GM12878 (cell line): Measurements from ENCODE around the gene OSBP. TPM values are rescaled to one million over a fixed set of nuclear protein-coding genes. Genes with fewer than 3 reads are reported as not detected.

Experiments used
- CHD2 ChIP-seq: IDR thresholded peaks from 2 replicates; pipeline ENCODE4 v1.6.1; 2011; ENCODE audit warnings: low read depth, low read length, improper control_type of control experiment, borderline replicate concordance
- EGR1 ChIP-seq, 2 experiments: IDR thresholded peaks; 1 replicate in 1 of 2; 2 replicates in 1 of 2; pipeline ENCODE4 v1.6.1; 2011 to 2012; ENCODE audit warnings: low read depth in 2 of 2, low read length in 2 of 2, borderline replicate concordance in 1 of 2, mild to moderate bottlenecking in 1 of 2, moderate library complexity in 1 of 2
- ETV6 ChIP-seq, 2 experiments: fragments of 450-650 bp in 1 of 2; IDR thresholded peaks in 1 of 2; conservative IDR thresholded peaks in 1 of 2; 2 replicates each; pipeline ENCODE4 v1.6.1; 2014; ENCODE audit warnings: antibody characterized with exemption in 1 of 2, borderline replicate concordance in 1 of 2, low read depth in 1 of 2, mild to moderate bottlenecking in 1 of 2, moderate library complexity in 1 of 2
- GABPA ChIP-seq: IDR thresholded peaks from 2 replicates; pipeline ENCODE4 v1.6.1; 2014; ENCODE audit warnings: antibody characterized with exemption, low read depth, mild to moderate bottlenecking, inconsistent platforms
- GATAD2B ChIP-seq: fragments of 450-650 bp; conservative IDR thresholded peaks from 2 replicates; pipeline ENCODE4 v1.6.1; 2017; ENCODE audit warnings: low read depth, mild to moderate bottlenecking, moderate library complexity
- MLLT1 ChIP-seq: fragments of 450-650 bp; IDR thresholded peaks from 2 replicates; pipeline ENCODE4 v1.6.1; 2016; ENCODE audit warnings: mild to moderate bottlenecking
- MXI1 ChIP-seq: fragments of 150-350 bp; IDR thresholded peaks from 2 replicates; pipeline ENCODE4 v1.6.1; 2011; ENCODE audit warnings: low read depth, mild to moderate bottlenecking, inconsistent platforms, low read length, improper control_type of control experiment
- MYC ChIP-seq: IDR thresholded peaks from 2 replicates; pipeline ENCODE4 v1.6.1; 2011; ENCODE audit warnings: mild to moderate bottlenecking, low read length, moderate library complexity, inconsistent platforms; ENCODE audit not compliant: insufficient read depth, insufficient replicate concordance, insufficient read length, severe bottlenecking
- RAD21 ChIP-seq: IDR thresholded peaks from 2 replicates; pipeline ENCODE4 v1.6.1; 2011; ENCODE audit warnings: mild to moderate bottlenecking, low read depth, low read length, moderate library complexity; ENCODE audit not compliant: insufficient read depth
- REST ChIP-seq: IDR thresholded peaks from 2 replicates; pipeline ENCODE4 v1.6.1; 2012; ENCODE audit warnings: mild to moderate bottlenecking, low read depth, low read length
- SMARCA5 ChIP-seq: fragments of 450-650 bp; IDR thresholded peaks from 2 replicates; pipeline ENCODE4 v1.6.1; 2017; ENCODE audit warnings: mild to moderate bottlenecking
- STAT1 ChIP-seq: fragments of 450-650 bp; conservative IDR thresholded peaks from 2 replicates; pipeline ENCODE4 v1.6.1; 2014; ENCODE audit warnings: antibody characterized with exemption, mild to moderate bottlenecking
- STAT3 ChIP-seq: IDR thresholded peaks from 2 replicates; pipeline ENCODE4 v1.6.1; 2011; ENCODE audit warnings: low read depth, low read length, improper control_type of control experiment
- TBL1XR1 ChIP-seq: IDR thresholded peaks from 2 replicates; pipeline ENCODE4 v1.6.1; 2012; ENCODE audit warnings: low read depth, low read length, improper control_type of control experiment
- TCF7 ChIP-seq: IDR thresholded peaks from 2 replicates; pipeline ENCODE4 v1.6.1; 2014; ENCODE audit warnings: antibody characterized with exemption, borderline replicate concordance
- polyA plus RNA-seq, 11 experiments: library from polyadenylated mRNA; depleted of rRNA in 4 of 11; unstranded in 6 of 11; stranded (reverse) in 5 of 11; fragments of >200 nt; fragmentation: Nextera tagmentation in 4 of 11; fragmentation: Illumina TruSeq in 1 of 11; extraction: Ambion mirVana in 4 of 11; extraction: Trizol in 1 of 11; gene quantifications; 1 replicate in 1 of 11; 2 replicates in 10 of 11; pipeline versions ENCODE4 v1.2.1 to v1.2.3, GENCODE V29; 2011 to 2016; ENCODE audit warnings: inconsistent platforms in 2 of 11, missing spikeins in 2 of 11, low read depth in 1 of 11
- total RNA-seq, 4 experiments: library from RNA; depleted of rRNA in 3 of 4; stranded (reverse); fragments of >200 nt in 3 of 4; fragmentation: Illumina TruSeq in 1 of 4; extraction: Trizol in 1 of 4; gene quantifications; 2 replicates each; pipeline versions ENCODE4 v1.2.1 to v1.2.3, GENCODE V29; 2013 to 2021
- TF ChIP-seq, protein P1 (sequence below): fragments of 450-650 bp; IDR thresholded peaks from 2 replicates; pipeline ENCODE4 v1.6.1; 2017; ENCODE audit warnings: antibody characterized with exemption, mild to moderate bottlenecking, moderate library complexity

The OSBP gene
- total and polyA plus RNA-seq, 10 of the 15 experiments (the other 5 are each of a cell fraction or from before 2014, with no cell fraction given), result 5.9 to 41.2 (median 21.7) TPM

DNA sequence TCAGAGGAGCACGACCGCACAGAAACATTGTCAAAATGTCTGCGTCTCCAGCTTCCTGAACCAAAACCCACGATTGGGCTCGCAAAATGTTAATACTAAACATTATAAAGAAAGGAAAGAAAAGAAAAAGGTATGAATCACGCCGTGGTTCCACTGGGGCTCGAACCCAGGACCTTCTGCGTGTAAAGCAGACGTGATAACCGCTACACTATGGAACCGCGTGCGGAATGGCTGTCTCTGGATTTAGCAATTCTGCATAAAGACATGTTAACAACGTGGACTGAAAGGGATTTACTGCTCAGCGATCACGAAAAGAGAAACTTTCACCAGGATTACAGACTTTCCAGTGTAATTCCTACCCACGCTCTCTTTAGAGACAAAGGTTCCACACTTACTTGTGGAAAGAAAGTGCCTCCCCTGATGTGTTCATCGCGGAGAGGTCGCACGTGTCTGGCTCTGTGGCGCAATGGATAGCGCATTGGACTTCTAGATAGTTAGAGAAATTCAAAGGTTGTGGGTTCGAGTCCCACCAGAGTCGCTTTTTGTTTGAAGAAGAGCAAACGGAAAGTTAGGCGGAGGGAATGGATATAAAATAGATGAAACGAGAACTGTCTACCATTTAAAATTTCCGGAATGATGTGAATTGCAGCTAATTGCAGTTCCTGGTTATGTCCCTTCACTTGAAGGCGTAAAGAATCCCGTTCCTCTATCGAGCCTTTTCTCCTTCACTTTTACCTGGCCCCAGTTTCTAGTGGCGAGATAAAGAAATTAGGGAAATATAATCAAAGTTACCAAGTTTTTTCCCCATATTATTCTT is 64.5 kb downstream of the OSBP start (continued):
- TF ChIP-seq TCF7 (no peak; the same call in 1 of the 2 replicates), MYC (no peak), REST (no peak), MLLT1 (0 out of 2 replicates have a peak, but pooled peaks have one; percentile 61), CHD2 (no peak), STAT1 (peak; percentile 52; the same call in 1 of the 2 replicates), SMARCA5 (peak; percentile 86), MXI1 (peak; percentile 85), TBL1XR1 (peak; percentile 61), RAD21 (no peak), GABPA (0 out of 2 replicates have a peak, but pooled peaks have one; percentile 32), STAT3 (peak; percentile 43; the same call in 1 of the 2 replicates), GATAD2B (0 out of 2 replicates have a peak, but pooled peaks have one; percentile 4), EGR1 (IDR thresholded peaks at IDR 0.05; ENCODE audit: borderline replicate concordance in 1 of 2, low read depth in 2 of 2, low read length in 2 of 2) (no peak), ETV6 (conservative IDR thresholded peaks at IDR 0.05 in 1 of 2, IDR thresholded peaks at IDR 0.05 in 1 of 2; ENCODE audit: borderline replicate concordance in 1 of 2, low read depth in 1 of 2) (no peak)
- TF ChIP-seq, protein P1, sequence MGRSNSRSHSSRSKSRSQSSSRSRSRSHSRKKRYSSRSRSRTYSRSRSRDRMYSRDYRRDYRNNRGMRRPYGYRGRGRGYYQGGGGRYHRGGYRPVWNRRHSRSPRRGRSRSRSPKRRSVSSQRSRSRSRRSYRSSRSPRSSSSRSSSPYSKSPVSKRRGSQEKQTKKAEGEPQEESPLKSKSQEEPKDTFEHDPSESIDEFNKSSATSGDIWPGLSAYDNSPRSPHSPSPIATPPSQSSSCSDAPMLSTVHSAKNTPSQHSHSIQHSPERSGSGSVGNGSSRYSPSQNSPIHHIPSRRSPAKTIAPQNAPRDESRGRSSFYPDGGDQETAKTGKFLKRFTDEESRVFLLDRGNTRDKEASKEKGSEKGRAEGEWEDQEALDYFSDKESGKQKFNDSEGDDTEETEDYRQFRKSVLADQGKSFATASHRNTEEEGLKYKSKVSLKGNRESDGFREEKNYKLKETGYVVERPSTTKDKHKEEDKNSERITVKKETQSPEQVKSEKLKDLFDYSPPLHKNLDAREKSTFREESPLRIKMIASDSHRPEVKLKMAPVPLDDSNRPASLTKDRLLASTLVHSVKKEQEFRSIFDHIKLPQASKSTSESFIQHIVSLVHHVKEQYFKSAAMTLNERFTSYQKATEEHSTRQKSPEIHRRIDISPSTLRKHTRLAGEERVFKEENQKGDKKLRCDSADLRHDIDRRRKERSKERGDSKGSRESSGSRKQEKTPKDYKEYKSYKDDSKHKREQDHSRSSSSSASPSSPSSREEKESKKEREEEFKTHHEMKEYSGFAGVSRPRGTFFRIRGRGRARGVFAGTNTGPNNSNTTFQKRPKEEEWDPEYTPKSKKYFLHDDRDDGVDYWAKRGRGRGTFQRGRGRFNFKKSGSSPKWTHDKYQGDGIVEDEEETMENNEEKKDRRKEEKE, result no peak
